Lower leg skin (tissue), 4 donors: ENCODE results near the gene ADAMTSL1. TPM values are rescaled to one million over a fixed set of nuclear protein-coding genes. Genes with fewer than 3 reads are reported as not detected.

Source experiments
- DNase-seq, 2 donors: peaks; one replicate each; pipeline ENCODE4 v3.0.0-alpha.2; 2019; ENCODE audit warnings: low spot score in 2 of 2
- H3K4me3 ChIP-seq: fragments of 200-600 bp; sonication (generic); 2 replicates; pipeline ENCODE4 v1.5.1; 2017; ENCODE audit warnings: mild to moderate bottlenecking, low read depth; ENCODE audit not compliant: poor library complexity, severe bottlenecking
- POLR2A ChIP-seq, 2 donors: fragments of 450-650 bp; IDR thresholded peaks; one replicate each; pipeline ENCODE4 v1.6.1; 2016 to 2017; ENCODE audit warnings: antibody characterized with exemption in 2 of 2, mild to moderate bottlenecking in 1 of 2, moderate library complexity in 1 of 2
- WGBS, 2 donors: methylation state at CpG; one replicate each; pipeline ENCODE4 v1.1.5; 2018; 5-methylcytosine and 5-hydroxymethylcytosine counted together
- intact Hi-C: fragments of 100-400 bp; cut with DNase I; formaldehyde crosslinking; loops from one replicate; pipeline ENCODE4 v1.15.0; 2023; ENCODE audit warnings: low total_unique reads
- total RNA-seq, 4 donors: library from RNA; depleted of rRNA; stranded (reverse); fragments of >200 nt; gene quantifications; one replicate each; pipeline ENCODE4 v1.1.0, GENCODE V29; 2016
- TF ChIP-seq, protein P1 (sequence below), 3 donors: fragments of 450-650 bp; IDR thresholded peaks; one replicate each; pipeline ENCODE4 v1.5.1; 2016; ENCODE audit warnings: antibody characterized with exemption in 3 of 3, mild to moderate bottlenecking in 3 of 3, moderate library complexity in 2 of 3

Gene ADAMTSL1
- total RNA-seq, 4 donors from 2014 or later, result 1.2 to 3.6 (median 1.9) TPM

DNA sequence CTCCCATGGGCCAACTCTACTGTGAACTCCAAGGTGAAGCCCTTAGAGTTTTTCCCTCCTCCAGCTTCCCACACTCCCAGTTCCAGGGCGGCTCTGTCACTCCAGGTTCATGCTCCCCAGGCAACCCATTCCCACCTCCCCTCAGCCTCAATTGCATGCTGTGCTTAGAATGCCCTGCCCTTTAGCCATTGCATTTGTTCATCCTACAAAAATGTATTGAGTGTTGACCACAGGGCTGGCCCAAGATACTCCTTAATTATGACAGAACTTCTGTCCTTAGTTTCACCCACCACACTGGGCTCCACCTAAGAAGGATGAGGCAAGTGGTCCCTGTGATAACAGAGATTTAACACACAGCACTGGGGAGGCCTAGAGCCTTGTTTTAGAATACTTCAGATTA is 236.1 kb downstream of the ADAMTSL1 start:
- H3K4me3 ChIP-seq, result no peak overlapping the region
- 95 to 96% methylated on average over 1 of the region's 1 CpG for WGBS, 2 donors
- DNase-seq, result no peak
- intact Hi-C loops, result no loop called here
- TF ChIP-seq, protein P1, sequence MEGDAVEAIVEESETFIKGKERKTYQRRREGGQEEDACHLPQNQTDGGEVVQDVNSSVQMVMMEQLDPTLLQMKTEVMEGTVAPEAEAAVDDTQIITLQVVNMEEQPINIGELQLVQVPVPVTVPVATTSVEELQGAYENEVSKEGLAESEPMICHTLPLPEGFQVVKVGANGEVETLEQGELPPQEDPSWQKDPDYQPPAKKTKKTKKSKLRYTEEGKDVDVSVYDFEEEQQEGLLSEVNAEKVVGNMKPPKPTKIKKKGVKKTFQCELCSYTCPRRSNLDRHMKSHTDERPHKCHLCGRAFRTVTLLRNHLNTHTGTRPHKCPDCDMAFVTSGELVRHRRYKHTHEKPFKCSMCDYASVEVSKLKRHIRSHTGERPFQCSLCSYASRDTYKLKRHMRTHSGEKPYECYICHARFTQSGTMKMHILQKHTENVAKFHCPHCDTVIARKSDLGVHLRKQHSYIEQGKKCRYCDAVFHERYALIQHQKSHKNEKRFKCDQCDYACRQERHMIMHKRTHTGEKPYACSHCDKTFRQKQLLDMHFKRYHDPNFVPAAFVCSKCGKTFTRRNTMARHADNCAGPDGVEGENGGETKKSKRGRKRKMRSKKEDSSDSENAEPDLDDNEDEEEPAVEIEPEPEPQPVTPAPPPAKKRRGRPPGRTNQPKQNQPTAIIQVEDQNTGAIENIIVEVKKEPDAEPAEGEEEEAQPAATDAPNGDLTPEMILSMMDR (IDR thresholded peaks at IDR 0.05), result no peak
- no peak for TF ChIP-seq POLR2A (IDR thresholded peaks at IDR 0.05)

DNA sequence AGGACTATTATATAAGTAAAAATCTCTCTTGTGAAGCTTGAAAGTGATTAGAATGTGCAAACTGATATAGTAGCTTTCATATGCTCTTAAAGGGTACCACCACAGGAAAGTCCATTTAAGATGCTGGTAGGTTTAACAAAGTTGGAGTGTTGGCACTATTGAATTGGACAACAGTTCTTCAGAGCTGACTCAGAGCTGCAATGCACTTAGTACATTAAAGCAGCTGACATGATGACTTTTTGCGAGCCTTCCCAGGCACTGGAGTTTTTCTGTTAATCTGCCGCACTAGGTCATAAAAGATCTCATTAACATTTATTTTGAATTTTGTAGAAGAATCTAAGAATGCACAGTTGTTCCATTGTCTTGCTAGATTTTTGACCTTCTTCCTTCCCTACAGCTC is 243.8 kb downstream of the ADAMTSL1 start:
- 67 to 82% methylated on average over 2 of the region's 2 CpGs for WGBS, 2 donors
- no peak for TF ChIP-seq POLR2A (IDR thresholded peaks at IDR 0.05)
- intact Hi-C loops, result no loop called here
- H3K4me3 ChIP-seq, result no peak overlapping the region
- DNase-seq, result no peak

DNA sequence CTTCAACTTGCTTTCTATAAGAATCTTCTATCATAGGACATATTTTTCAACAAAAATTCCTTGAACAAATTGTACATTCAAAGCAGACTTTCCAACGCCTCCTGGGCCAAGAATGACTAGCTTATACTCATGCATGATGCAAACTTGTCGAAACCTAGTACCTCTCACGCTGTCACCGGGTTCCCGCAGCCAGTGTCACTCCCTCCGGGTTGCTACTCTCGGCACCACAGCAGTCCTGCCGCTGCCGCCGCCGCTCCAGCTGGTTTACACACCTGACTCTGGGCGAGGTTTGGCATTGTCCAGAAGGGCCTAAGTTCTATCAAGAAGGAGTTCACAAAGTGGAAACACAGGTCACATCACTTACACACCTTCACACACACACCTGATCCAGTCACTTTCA is 244.4 kb downstream of the ADAMTSL1 start:
- intact Hi-C loops, result no loop called here
- TF ChIP-seq, protein P1 (IDR thresholded peaks at IDR 0.05), result no peak
- no peak for TF ChIP-seq POLR2A (IDR thresholded peaks at IDR 0.05)
- 88 to 93% methylated on average over 12 of the region's 12 CpGs for WGBS, 2 donors

DNA sequence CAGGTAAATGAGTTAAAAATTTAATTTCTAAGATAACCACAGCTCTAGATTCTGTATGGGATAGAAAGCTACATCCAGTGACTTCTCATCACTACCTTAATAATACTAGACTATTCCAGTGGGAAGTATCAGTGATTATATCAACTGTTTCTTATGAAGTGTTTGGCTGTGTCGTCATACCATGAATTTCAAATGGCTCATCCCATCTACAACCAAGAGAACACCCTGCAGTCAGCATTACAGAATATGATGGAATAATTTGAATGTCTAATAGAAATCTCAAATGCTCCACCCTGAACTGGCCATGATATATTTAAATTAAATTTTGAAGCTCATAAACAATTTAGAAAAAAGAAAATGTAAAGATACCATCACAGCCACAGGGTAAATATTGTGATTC is 245.0 kb downstream of the ADAMTSL1 start:
- DNase-seq, result no peak
- 83 to 89% methylated on average over 1 of the region's 1 CpG for WGBS, 2 donors
- intact Hi-C loops, result no loop called here
- TF ChIP-seq, protein P1 (IDR thresholded peaks at IDR 0.05), result no peak
- no peak for TF ChIP-seq POLR2A (IDR thresholded peaks at IDR 0.05)
- no peak overlapping the region for H3K4me3 ChIP-seq

More for the DNA sequence above, 244.4 kb downstream of the ADAMTSL1 start:
- DNase-seq, result no peak
- no peak overlapping the region for H3K4me3 ChIP-seq

DNA sequence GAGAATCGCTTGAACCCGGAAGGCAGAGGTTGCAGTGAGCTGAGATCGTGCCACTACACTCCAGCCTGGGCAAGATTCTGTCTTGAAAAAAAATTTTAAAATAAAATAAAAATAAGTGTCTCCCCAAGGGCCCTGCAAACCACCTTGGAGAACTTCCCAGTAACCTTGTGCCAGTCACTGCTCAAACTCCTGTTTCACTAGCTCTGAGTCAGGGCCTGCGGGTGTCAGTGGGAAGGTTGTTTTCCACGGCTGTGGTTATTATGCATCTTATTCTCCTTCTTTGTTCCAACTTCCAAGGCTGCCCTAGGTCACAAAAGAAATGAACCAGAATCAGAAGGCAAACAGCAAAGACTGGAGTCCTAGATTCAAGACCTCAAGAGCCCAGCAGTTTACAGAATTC is 246.7 kb downstream of the ADAMTSL1 start:
- intact Hi-C loops, result no loop called here
- 70 to 76% methylated on average over 5 of the region's 5 CpGs for WGBS, 2 donors

DNA sequence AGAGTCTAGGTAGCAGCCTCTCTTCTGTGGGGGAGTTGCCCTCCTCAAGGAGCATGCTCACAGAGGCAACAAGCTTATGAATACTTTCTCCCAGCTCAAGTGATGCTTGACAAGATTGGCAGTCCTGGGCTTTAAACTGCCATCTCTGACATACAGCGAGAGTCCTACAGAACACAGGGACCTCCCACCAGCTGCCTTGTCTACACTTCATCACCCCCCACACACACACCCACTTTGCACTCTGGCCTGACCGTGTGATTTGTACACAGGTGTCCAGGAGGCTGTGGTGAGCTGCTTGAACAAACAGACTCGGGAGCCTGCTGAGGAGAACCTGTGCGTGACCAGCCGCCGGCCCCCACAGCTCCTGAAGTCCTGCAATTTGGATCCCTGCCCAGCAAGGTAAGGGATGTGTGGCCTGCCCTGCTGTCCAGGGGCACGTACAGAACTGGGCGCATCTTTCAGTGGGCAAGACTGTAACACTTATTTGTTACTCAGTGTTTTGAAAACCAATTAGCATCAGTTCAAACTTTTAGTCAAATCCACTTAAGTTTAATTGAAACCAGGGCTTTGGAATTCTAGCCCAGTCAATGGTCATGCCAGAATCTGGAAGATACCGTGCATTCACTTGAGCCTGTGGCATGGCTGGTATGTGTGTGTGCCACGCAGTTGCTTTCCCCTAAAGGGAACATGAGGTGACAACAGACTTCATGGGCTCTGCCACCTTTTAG is 247.5 kb downstream of the ADAMTSL1 start:
- TF ChIP-seq, protein P1 (IDR thresholded peaks at IDR 0.05), result no peak
- no peak for TF ChIP-seq POLR2A (IDR thresholded peaks at IDR 0.05)
- 79 to 82% methylated on average over 10 of the region's 10 CpGs for WGBS, 2 donors
- DNase-seq, result no peak
- H3K4me3 ChIP-seq, result no peak overlapping the region
- intact Hi-C loops, result no loop called here

More for the DNA sequence above, 246.7 kb downstream of the ADAMTSL1 start:
- DNase-seq, result no peak
- no peak overlapping the region for H3K4me3 ChIP-seq
- TF ChIP-seq, protein P1 (IDR thresholded peaks at IDR 0.05), result no peak
- TF ChIP-seq POLR2A (IDR thresholded peaks at IDR 0.05), result no peak
